K562 (cell line): ENCODE results near the gene OR1D5. TPM values are rescaled to one million over a fixed set of nuclear protein-coding genes. Genes with fewer than 3 reads are reported as not detected.
"Not testable (repeated sequence)": the region's sequence is repeated elsewhere in the genome, so short reads cannot be mapped to it uniquely, and the experiment has no call there.

ENCODE experiments used
- ATAC-seq: fragments of 200-7000 bp; cut with Tn5 transposase; 3 replicates; pipeline ENCODE4 v1.9.1; 2020; ENCODE audit warnings: moderate library complexity
- BruUV-seq: library from RNA; stranded (reverse); fragments of 400-500 nt; replicated peaks from 2 replicates; lab custom pipeline; 2021; lab: Mats Ljungman, UMichigan
- CTCF ChIA-PET: fragments of 300-600 bp; formaldehyde crosslinking; extraction: SDS; loops from one replicate; lab custom pipeline; 2021; ENCODE audit warnings: low intra/inter-chr PET ratio; lab: Yijun Ruan, JAX
- POLR2A ChIA-PET: fragments of 300-600, 350-650 bp; sonication (Branson Sonifier 250); formaldehyde crosslinking; extraction: SDS; loops from one replicate; lab custom pipeline; 2021; ENCODE audit warnings: antibody characterized with exemption, inconsistent platforms; lab: Yijun Ruan, JAX
- DNase-seq, 4 experiments: peaks; one replicate each; pipeline versions ENCODE4 v3.0.0 to v3.0.0-alpha.2; 2011 to 2018; ENCODE audit warnings: low spot score in 3 of 4, mixed read lengths in 3 of 4; ENCODE audit errors: extremely low read depth in 1 of 4
- FAIRE-seq: peaks from 2 replicates; lab custom pipeline; 2011; peaks lifted over from hg19 to GRCh38; lab: Jason Lieb, UNC
- H2AFZ ChIP-seq: 2 replicates; pipeline ENCODE4 v1.6.0; 2011; ENCODE audit warnings: low read depth, low read length, control low read depth, inconsistent platforms
- H3K27ac ChIP-seq: fragments of 200-600 bp; 3 replicates; pipeline ENCODE4 v1.8.0; 2011; ENCODE audit warnings: low read depth, mild to moderate bottlenecking, control low read depth, inconsistent platforms, low read length, moderate library complexity, mixed read lengths; ENCODE audit errors: extremely low read depth
- H3K27me3 ChIP-seq, 2 experiments: fragments of 300-600 bp in 1 of 2; 2 replicates in 1 of 2; 3 replicates in 1 of 2; pipeline versions ENCODE4 v1.6.0 to v1.8.0; 2011; ENCODE audit warnings: inconsistent platforms in 2 of 2, low read length in 2 of 2, mild to moderate bottlenecking in 1 of 2, mixed read lengths in 1 of 2, moderate library complexity in 1 of 2; ENCODE audit not compliant: control insufficient read depth in 2 of 2, insufficient read depth in 2 of 2
- H3K36me3 ChIP-seq: fragments of 300-600 bp; 3 replicates; pipeline ENCODE4 v1.8.0; 2011; ENCODE audit warnings: mild to moderate bottlenecking, low read length, inconsistent platforms; ENCODE audit not compliant: control insufficient read depth, insufficient read depth
- H3K4me1 ChIP-seq, 2 experiments: fragments of 200-600 bp in 1 of 2; replicated peaks in 1 of 2; 2 replicates in 1 of 2; 3 replicates in 1 of 2; pipeline versions ENCODE4 v1.5.1 to v1.8.0; 2011; ENCODE audit warnings: inconsistent platforms in 2 of 2, low read length in 2 of 2, mild to moderate bottlenecking in 1 of 2, mixed read lengths in 1 of 2, moderate library complexity in 1 of 2; ENCODE audit not compliant: control insufficient read depth in 2 of 2, insufficient read depth in 2 of 2
- H3K4me2 ChIP-seq: 2 replicates; pipeline ENCODE4 v1.6.1; 2011; ENCODE audit warnings: low read length, control low read depth, inconsistent platforms, mixed read lengths; ENCODE audit not compliant: insufficient read depth
- H3K4me3 ChIP-seq: fragments of 200-600 bp; sonication (generic), shearing (Covaris generic); 2 replicates; pipeline ENCODE4 v1.5.1; 2016; ENCODE audit warnings: control low read depth, inconsistent platforms
- H3K79me2 ChIP-seq: fragments of 200-600 bp; 3 replicates; pipeline ENCODE4 v1.8.0; 2011; ENCODE audit warnings: low read length, inconsistent platforms; ENCODE audit not compliant: control insufficient read depth, insufficient read depth
- H3K9ac ChIP-seq, 2 experiments: 2 replicates each; pipeline versions ENCODE4 v1.6.0 to v1.6.1; 2011; ENCODE audit warnings: low read depth in 2 of 2, low read length in 2 of 2, control low read depth in 1 of 2, inconsistent platforms in 1 of 2, mild to moderate bottlenecking in 1 of 2, mixed read lengths in 1 of 2; ENCODE audit not compliant: insufficient read depth in 1 of 2
- H3K9me1 ChIP-seq: one replicate; pipeline ENCODE4 v1.6.0; 2011; ENCODE audit warnings: inconsistent platforms, mild to moderate bottlenecking, low read length, moderate library complexity; ENCODE audit not compliant: control insufficient read depth, insufficient read depth
- H3K9me3 ChIP-seq: replicated peaks from 2 replicates; pipeline ENCODE4 v1.5.1; 2011; ENCODE audit warnings: low read depth, low read length, inconsistent platforms; ENCODE audit not compliant: control insufficient read depth, insufficient read depth
- H4K20me1 ChIP-seq: replicated peaks from 2 replicates; pipeline ENCODE4 v1.6.1; 2011; ENCODE audit warnings: low read length, inconsistent platforms, mixed read lengths; ENCODE audit not compliant: control insufficient read depth, insufficient read depth
- CBFB ChIP-seq: sonication (generic); formaldehyde crosslinking; IDR thresholded peaks from 2 replicates; pipeline ENCODE4 v1.4.0; 2020; ENCODE audit warnings: mild to moderate bottlenecking, missing genetic modification reagents
- COPS2 ChIP-seq: fragments of 450-650 bp; conservative IDR thresholded peaks from 2 replicates; pipeline ENCODE4 v1.6.1; 2016; ENCODE audit warnings: mild to moderate bottlenecking, moderate library complexity
- CTBP1 ChIP-seq: fragments of 450-650 bp; IDR thresholded peaks from 2 replicates; pipeline ENCODE4 v1.6.1; 2016; ENCODE audit warnings: borderline replicate concordance
- ELF2 ChIP-seq: fragments of 250-450 bp; sonication (Bioruptor Pico); IDR thresholded peaks from 2 replicates; pipeline ENCODE4 v1.5.0; 2021; ENCODE audit warnings: mild to moderate bottlenecking
- HIVEP1 ChIP-seq: fragments of 250-450 bp; sonication (Bioruptor Pico); IDR thresholded peaks from 2 replicates; pipeline ENCODE4 v1.4.0; 2020; ENCODE audit warnings: mild to moderate bottlenecking
- MAZ ChIP-seq, 2 experiments: fragments of 450-650 bp in 1 of 2; sonication (generic) in 1 of 2; formaldehyde crosslinking; IDR thresholded peaks in 1 of 2; conservative IDR thresholded peaks in 1 of 2; 2 replicates each; pipeline versions ENCODE4 v1.4.0 to v1.5.0; 2020; ENCODE audit warnings: mild to moderate bottlenecking in 1 of 2, missing genetic modification reagents in 1 of 2
- PHB2 ChIP-seq: fragments of 450-650 bp; IDR thresholded peaks from 2 replicates; pipeline ENCODE4 v1.6.1; 2017; ENCODE audit warnings: low read depth
- PHF8 ChIP-seq: fragments of 200-600 bp; sonication (generic); IDR thresholded peaks from 2 replicates; pipeline ENCODE4 v1.6.1; 2012; ENCODE audit warnings: mixed run types, mild to moderate bottlenecking, inconsistent platforms, low read length, moderate library complexity, borderline replicate concordance
- PYGO2 ChIP-seq: fragments of 450-650 bp; IDR thresholded peaks from 2 replicates; pipeline ENCODE4 v1.6.1; 2016; ENCODE audit warnings: mild to moderate bottlenecking, missing genetic modification characterization, moderate library complexity, missing compliant biosample characterization
- TCF7 ChIP-seq: sonication (generic); IDR thresholded peaks from 2 replicates; pipeline ENCODE4 v1.6.1; 2016; ENCODE audit warnings: antibody characterized with exemption, borderline replicate concordance
- ZNF274 ChIP-seq: IDR thresholded peaks from 2 replicates; pipeline ENCODE4 v1.6.1; 2011; ENCODE audit warnings: low read depth, mild to moderate bottlenecking, low read length, moderate library complexity, borderline replicate concordance
- ZNF354B ChIP-seq: fragments of 250-450 bp; sonication (Bioruptor Pico); IDR thresholded peaks from 2 replicates; pipeline ENCODE4 v1.4.0; 2020
- ZNF639 ChIP-seq, 2 experiments: fragments of 200-800 bp in 1 of 2; sonication (Bioruptor generic) in 1 of 2; sonication (generic) in 1 of 2; formaldehyde crosslinking in 1 of 2; IDR thresholded peaks in 1 of 2; conservative IDR thresholded peaks in 1 of 2; 2 replicates each; pipeline versions ENCODE4 v1.5.0 to v1.6.1; 2016 to 2020; ENCODE audit warnings: missing compliant biosample characterization in 1 of 2, missing genetic modification characterization in 1 of 2, missing genetic modification reagents in 1 of 2
- ZNF668 ChIP-seq: fragments of 250-450 bp; sonication (Bioruptor Pico); IDR thresholded peaks from 2 replicates; pipeline ENCODE4 v1.8.0; 2022; ENCODE audit warnings: mild to moderate bottlenecking, inconsistent platforms
- WGBS: fragments of 100-300 bp; shearing (Covaris generic); methylation state at CpG from one replicate; pipeline ENCODE4 v1.1.6; 2016; ENCODE audit warnings: low coverage, mixed read lengths; ENCODE audit not compliant: insufficient coverage; ENCODE audit errors: missing lambda C conversion rate; 5-methylcytosine and 5-hydroxymethylcytosine counted together
- in situ Hi-C: fragments of 300-500 bp; cut with MboI; formaldehyde crosslinking; loops from 4 replicates; pipeline ENCODE4 v1.15.0; 2018; ENCODE audit warnings: inconsistent platforms, mixed read lengths
- intact Hi-C: fragments of 100-400 bp; cut with micrococcal nuclease; formaldehyde crosslinking; loops from 2 replicates; pipeline ENCODE4 v1.14.2; 2022
- polyA plus RNA-seq, 8 experiments: library from polyadenylated mRNA; depleted of rRNA in 4 of 8; stranded (reverse) in 5 of 8; unstranded in 3 of 8; fragments of >200 nt; fragmentation: Nextera tagmentation in 2 of 8; fragmentation: Illumina TruSeq in 1 of 8; extraction: Ambion mirVana in 2 of 8; extraction: Trizol in 1 of 8; gene quantifications; 2 replicates each; pipeline versions ENCODE4 v1.2.1 to v1.2.3, GENCODE V29; 2011 to 2014; ENCODE audit warnings: inconsistent platforms in 1 of 8, missing spikeins in 1 of 8
- total RNA-seq, 7 experiments: library from RNA; depleted of rRNA in 6 of 7; stranded (reverse); fragments of >200 nt in 6 of 7; fragmentation: Illumina TruSeq in 2 of 7; extraction: Trizol in 2 of 7; gene quantifications; 2 replicates each; pipeline versions ENCODE4 v1.2.1 to v1.2.3, GENCODE V29; 2011 to 2021; ENCODE audit warnings: low replicate concordance in 1 of 7

OR1D5 gene
- total and polyA plus RNA-seq, 9 of the 15 experiments (the other 6 are each of a cell fraction or from before 2014, with no cell fraction given): not detected

- CTCF ChIA-PET, FAIRE-seq, intact Hi-C loops, ATAC-seq, H3K27me3 ChIP-seq, BruUV-seq, DNase-seq, H4K20me1 ChIP-seq, H3K4me1 ChIP-seq, H3K9me3 ChIP-seq, H2AFZ ChIP-seq, H3K4me2 ChIP-seq, H3K9ac ChIP-seq, H3K4me3 ChIP-seq, H3K9me1 ChIP-seq, H3K79me2 ChIP-seq, in situ Hi-C loops, H3K27ac ChIP-seq, H3K36me3 ChIP-seq, POLR2A ChIA-PET: not testable (repeated sequence)
- no CpG with 5 or more reads among the region's 2 CpGs for WGBS
These were observed 8.5 kb downstream of the OR1D5 start for GRCh38 chr17:3054868-3055267.

GRCh38 chr17:3049705-3050295 is 13.6 kb downstream of the OR1D5 start:
- Histone ChIP-seq H3K36me3 (no peaks in the 10 kb centered on the region), H3K4me2 (no peak overlapping the region), H4K20me1 (no peaks in the 10 kb centered on the region), H3K27me3 (0 out of 5 replicates have a peak, but pooled peaks cover 0 to 5% of the 10 kb centered on the region in 2 experiments), H3K9me1 (no peaks in the 10 kb centered on the region), H3K9me3 (no peaks in the 10 kb centered on the region), H2AFZ (no peak overlapping the region), H3K27ac (no peak overlapping the region), H3K9ac (no peak overlapping the region), H3K79me2 (no peaks in the 10 kb centered on the region), H3K4me1 (peaks cover 0 to 9% of the 10 kb centered on the region in 2 experiments; a peak in 2 of 5 replicates), H3K4me3 (no peak overlapping the region)
- ATAC-seq (no peak), FAIRE-seq (no peak), DNase-seq (no peak)
- in situ Hi-C loops: no loop called here
- no TSS peak for BruUV-seq
- ChIA-PET POLR2A (no interaction called here), CTCF (no interaction called here)
- 14% methylated on average over 7 of the region's 8 CpGs for WGBS
- intact Hi-C loops: loop anchor here (10.0 kb wide), 1 partner anchor 635 kb away; no protein-coding TSS in a partner anchor
- no peak for TF ChIP-seq PHB2
- no peak for TF ChIP-seq PYGO2 (tag)
- no peak for TF ChIP-seq TCF7
- TF ChIP-seq ELF2 (CRISPR knock-in tag): no peak
- no peak for TF ChIP-seq HIVEP1 (CRISPR knock-in tag)
- no peak for TF ChIP-seq COPS2
- TF ChIP-seq ZNF274: no peak
- TF ChIP-seq CBFB: no peak
- TF ChIP-seq ZNF354B (CRISPR knock-in tag): no peak
- no peak for TF ChIP-seq MAZ (CRISPR knock-in tag; conservative IDR thresholded peaks at IDR 0.05 in 1 of 2, IDR thresholded peaks at IDR 0.05 in 1 of 2)
- no peak for TF ChIP-seq CTBP1
- no peak for TF ChIP-seq ZNF668
- no peak for TF ChIP-seq PHF8
- no peak for TF ChIP-seq ZNF639 (CRISPR knock-in tag; conservative IDR thresholded peaks at IDR 0.05 in 1 of 2, IDR thresholded peaks at IDR 0.05 in 1 of 2)
